GM18517 (cell line): ENCODE results near the gene OVAAL.

Experiments
- ATAC-seq: cut with Tn5 transposase; IDR thresholded peaks from one replicate; pipeline ENCODE4 v1.9.1; 2021; ENCODE audit warnings: mild to moderate bottlenecking, moderate library complexity; ENCODE audit not compliant: unreplicated experiment

Gene OVAAL

DNA sequence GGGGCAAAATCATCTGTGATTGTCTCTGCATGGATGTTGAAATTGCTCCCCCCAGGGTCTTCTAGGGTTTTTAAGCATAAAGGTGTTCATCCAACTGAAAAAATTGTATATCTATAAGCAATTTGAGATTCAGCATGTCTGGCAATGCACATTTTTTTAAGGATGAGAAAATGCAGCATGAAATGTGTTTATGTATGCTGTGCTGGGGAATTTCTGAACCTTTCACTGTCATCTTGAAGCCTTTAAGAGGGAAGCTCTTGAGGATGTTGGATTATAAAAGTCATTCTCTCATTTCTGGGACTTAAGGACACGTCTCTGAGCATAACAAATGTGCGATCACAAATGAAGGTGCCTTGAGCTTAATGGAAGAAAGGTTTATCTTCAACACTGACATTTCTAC, 9.4 kb downstream of the OVAAL start:
- ATAC-seq: no peak

GRCh38 chr1:180571060-180571831, 12.5 kb downstream of the OVAAL start:
- no peak for ATAC-seq

DNA sequence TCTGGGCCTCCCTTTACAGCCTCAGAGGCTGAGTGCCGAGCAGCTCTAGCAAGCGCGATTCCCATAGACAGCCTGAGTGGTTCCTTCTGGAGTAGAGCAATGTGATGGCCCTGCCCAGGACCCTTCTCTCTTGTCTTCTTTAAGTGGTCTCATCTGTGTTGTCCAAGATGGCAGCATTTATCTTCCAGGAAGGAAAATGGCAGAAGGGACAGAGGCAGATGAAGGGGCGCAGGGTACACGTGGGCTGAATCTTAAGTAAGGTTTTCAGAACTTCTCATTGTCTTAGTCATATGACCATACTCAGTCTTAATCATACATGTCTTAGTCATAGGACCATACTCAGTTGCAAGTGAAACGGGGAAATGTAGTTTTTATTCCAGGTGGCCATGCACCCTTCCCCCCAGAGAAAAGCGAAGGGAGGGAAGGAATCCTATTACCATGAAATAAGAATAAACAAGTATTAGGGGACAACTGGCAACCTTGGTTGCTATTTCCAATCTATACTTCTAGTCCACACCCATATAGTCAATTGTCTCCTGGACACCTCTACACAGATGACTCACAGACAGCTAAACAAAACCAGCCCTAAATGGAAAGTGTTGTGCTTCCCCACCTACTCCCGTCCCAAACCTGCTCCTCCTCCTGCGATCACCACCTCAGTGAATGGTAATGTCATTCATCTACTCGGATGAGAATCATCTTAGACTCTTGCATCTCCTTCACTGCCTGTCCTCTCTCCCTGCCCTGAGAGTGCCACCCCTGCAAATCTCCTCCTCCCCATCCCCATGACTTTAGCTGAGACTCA, 13.3 kb downstream of the OVAAL start:
- ATAC-seq: no peak

GRCh38 chr1:180572760-180573159, 14.0 kb downstream of the OVAAL start:
- no peak for ATAC-seq

DNA sequence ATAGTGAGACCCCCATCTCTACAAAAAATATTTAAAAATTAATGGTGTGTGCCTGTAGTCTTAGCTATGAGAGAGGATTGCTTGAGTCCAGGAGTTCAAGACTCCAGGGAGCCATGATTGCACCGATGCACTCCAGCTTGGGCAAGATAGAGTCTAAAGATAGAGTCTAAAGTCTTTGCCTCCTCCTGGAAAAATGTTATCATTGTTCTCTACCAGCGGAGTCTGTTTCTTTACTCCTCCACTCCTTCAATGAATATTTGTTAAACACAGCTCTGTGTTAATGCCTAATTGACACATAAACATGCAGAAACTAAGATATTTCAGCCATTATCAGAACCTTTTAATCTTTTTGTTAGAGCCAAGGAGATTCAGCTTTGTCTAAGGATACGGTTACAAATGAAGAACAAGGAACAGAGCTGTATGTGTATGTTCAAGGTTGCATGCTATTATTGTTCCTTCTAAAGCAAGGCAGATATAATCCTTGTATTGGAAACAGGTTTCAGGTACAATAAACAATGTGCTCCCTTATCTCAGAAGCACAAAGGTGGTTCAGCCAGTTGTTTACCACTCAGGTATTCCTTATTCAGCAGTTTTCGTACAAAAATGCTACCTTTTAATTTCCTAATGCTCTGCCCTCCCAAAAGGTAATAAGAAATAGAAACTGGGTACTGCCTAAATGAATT, 15.4 kb downstream of the OVAAL start:
- no peak for ATAC-seq

DNA sequence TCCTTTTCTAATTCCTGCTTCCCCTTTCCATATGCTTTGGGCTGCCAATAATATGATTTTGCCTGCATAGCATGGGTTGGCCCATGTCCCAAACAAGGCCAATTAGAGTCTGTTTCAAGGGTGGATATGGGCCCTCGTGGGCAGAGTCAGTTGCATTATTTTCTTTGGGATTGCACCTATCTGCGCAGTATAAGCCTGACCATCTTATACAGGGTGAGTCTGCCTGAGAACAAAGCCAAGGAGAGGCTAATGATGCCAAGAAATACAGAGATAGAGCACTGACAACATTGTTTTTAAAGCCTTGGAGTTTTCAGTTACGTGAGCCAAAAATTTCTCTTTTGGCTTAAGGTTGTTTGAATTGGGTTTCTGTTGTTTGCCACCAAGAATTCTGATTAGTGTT, 18.6 kb downstream of the OVAAL start:
- no peak for ATAC-seq

GRCh38 chr1:180579961-180580611, 21.3 kb downstream of the OVAAL start:
- no peak for ATAC-seq

- ATAC-seq: no peak
Observed at GRCh38 chr1:180581635-180582039, 22.9 kb downstream of the OVAAL start.

- ATAC-seq: no peak
Observed at GRCh38 chr1:180584869-180585268, 26.1 kb downstream of the OVAAL start.

- ATAC-seq: no peak
Observed at GRCh38 chr1:180585994-180586359, 27.2 kb downstream of the OVAAL start.

DNA sequence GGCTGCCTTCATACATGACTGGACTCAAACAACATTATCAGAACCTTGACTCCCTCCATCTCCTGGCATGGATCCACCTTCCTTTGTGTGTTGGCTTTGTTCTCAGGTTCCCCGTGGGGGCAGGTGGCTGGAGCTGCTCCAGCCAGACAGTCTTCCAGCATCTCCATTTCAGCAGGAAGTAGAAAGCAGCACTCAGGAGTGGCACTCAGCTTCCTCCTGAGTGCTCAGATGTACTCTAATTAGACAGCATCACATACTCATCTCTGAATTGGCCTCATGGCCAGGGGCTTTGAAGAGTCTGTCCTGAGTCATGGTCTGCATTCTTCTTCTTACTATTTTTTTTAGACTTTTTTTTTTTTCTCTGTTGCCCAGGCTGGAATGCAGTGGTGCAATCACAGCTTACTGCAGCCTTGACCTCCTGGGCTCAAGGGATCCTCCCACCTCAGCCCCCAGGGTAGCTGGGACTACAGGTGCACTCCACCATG, 27.9 kb downstream of the OVAAL start:
- no peak for ATAC-seq

- ATAC-seq: no peak
Observed at GRCh38 chr1:180588121-180588520, 29.4 kb downstream of the OVAAL start.

GRCh38 chr1:180590889-180591288, 32.1 kb downstream of the OVAAL start:
- ATAC-seq: no peak

DNA sequence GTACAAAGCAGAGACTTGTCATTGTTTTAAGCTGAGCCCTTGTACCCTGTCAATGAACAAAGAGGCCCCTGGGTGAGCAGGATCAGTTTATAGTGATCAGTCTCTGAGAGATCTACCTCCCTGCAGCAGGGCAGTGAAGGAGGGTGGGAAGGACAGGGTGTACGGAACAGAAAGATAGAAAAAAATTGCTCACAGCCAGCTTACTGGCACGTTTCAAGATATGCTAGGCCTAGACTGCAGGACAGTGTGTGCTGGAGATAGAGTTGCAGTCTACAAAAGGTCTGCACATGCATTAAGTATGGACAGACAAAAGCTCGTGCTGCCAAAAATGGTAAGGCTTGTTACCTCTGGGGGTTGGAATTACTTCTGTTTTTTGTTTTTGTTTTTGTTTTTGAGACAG, 34.6 kb downstream of the OVAAL start:
- ATAC-seq: no peak

DNA sequence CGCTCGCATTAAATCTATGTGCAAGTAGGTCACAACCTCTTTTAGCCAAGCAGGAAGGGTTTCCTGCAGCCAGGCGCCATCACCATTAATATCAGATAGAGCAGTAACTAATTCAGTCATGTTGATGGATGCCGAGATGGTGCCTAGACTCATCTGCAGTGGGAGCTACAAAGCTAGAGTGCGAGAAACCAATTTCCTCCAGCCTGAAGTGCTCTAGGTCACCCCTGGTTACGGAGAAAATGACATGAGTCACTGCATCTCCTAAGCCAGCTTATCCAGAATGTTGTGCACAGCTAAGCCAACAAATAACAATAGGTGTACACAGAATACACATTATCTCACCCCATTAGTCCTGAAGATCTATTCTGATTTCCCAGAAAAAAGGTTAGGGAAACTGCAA, 36.0 kb downstream of the OVAAL start:
- ATAC-seq: no peak

GRCh38 chr1:180595966-180596365, 37.2 kb downstream of the OVAAL start:
- ATAC-seq: no peak

DNA sequence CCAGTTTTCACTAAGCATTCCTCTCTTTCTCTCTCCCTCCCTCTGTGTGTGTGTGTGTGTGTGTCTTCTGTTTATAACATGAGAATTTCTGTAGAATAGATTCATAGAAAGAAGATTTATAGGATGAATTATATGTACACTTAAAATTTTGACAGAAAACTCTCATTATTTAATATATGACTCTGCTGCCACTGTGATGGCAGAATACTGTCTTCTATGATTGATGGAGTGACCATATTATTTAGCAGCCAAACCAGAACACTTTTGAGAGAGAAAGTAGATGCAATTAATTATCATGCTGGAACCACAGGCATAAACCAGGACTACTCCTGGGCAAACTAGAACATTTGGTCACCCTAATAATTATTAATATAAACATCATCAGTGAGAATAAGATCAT, 38.8 kb downstream of the OVAAL start:
- ATAC-seq: no peak

DNA sequence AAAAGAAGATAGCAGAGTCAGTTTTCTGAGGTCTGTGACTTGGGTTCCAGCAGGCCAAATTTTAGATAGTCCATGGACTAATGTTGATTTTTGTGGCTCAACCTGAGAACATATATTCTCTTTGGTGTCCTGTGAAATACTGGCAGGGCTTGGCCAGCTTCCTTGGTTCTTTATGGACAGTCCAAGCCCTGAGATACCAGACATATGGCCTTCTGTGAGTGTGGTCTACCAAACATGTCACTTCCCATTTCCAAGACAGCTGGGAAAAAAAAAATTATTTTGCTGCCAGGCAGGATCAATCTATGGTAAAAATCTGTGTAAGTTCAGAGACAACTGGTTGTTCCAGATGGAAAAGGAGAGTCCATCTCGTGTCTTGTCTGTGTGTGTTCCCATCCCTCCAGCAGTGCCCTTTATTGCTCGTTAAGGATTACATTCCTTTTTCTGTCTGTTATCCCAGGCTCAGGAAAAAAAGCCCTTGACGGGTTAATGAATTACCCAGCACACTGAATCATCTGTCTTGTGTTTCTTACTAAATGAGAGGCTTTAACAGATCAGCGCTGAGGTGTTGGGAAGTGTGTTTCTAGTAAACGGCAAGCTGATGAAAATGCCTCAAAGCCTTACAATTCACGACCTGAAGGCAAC, 39.7 kb downstream of the OVAAL start:
- no peak for ATAC-seq

DNA sequence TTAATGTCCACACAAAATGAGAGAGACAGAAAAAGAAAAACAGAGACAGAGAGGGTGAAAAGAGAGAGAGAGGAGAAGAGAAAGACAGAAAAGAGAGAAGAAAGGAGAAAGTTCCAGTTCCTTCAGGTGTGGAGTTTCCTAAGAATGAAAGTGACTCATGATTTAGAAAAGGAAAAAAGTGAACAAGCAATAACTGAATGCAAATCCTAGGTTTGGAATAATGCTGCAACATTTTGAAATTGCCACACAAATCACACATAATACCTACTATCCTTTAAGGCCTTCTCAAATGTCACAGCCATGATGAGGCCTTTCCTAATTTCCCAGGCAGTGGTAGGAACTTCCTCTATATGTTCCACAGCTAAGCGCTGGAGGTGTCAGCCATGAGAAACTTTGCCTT, 41.6 kb downstream of the OVAAL start:
- ATAC-seq: no peak

DNA sequence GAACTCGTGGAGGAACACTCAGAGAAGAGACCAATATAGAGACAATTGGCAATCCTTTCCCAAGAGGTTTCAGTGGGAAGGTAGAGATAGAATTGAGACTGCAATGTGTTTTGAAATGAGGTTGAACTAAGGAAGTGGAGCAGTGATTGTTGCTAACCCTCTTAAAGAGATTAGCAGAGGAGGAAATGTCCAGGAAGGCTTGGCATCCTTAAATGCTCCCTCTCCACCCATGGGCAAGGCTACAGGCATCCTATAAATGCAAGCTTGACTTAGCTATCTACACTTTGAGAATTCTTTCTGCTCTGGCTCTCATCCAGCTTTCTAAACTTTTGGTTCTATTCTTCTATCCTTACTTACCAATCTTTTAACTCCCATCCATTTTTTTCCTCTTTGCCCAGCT, 42.7 kb downstream of the OVAAL start:
- no peak for ATAC-seq
